ENCODE results near the gene P4HB.

DNA sequence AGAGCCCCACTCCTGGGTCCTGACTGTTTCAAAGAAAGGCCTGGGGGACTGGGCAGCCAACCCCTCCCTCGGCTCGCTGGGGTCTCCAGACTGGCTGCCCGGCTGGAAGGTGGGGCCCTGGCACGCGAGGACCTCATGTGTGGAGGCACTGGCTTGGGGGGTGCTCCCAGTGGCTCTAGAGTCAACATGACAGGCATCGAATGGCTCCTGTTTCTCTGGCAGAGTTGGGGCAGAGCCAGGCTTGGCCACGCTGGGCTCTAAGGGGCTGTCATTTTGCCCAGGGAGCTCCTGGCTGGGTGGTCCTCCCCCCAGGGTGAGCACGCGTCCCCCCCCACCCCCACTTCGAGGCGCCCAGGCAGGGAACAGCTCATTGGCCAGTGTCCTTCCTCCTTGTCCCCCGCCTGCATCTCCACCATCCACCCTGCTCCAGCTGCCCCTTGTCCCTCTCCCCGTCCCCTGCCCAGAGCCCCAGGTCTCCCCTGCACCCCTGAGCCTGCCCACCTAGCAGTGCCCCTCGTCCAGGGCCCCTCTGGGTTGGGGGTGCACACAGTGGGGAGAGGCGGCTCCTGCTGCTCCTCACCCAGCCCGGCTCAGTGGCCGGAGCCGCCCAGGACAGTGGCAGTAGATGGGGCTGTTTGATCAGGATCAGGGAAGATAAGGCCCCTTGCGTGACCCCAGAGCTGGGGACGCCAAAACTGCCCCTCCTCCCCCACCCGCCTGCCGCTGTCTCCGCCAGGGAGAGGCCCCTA lies 53.7 kb downstream of the P4HB start:
- TF ChIP-seq, protein P1, sequence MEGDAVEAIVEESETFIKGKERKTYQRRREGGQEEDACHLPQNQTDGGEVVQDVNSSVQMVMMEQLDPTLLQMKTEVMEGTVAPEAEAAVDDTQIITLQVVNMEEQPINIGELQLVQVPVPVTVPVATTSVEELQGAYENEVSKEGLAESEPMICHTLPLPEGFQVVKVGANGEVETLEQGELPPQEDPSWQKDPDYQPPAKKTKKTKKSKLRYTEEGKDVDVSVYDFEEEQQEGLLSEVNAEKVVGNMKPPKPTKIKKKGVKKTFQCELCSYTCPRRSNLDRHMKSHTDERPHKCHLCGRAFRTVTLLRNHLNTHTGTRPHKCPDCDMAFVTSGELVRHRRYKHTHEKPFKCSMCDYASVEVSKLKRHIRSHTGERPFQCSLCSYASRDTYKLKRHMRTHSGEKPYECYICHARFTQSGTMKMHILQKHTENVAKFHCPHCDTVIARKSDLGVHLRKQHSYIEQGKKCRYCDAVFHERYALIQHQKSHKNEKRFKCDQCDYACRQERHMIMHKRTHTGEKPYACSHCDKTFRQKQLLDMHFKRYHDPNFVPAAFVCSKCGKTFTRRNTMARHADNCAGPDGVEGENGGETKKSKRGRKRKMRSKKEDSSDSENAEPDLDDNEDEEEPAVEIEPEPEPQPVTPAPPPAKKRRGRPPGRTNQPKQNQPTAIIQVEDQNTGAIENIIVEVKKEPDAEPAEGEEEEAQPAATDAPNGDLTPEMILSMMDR (IDR thresholded peaks at IDR 0.05), result no peak
- no peak for TF ChIP-seq POLR2A (IDR thresholded peaks at IDR 0.05)
